Chondrocyte (in vitro differentiated cells): ENCODE measurements around the gene DEDD. TPM values are rescaled to one million over a fixed set of nuclear protein-coding genes. Genes with fewer than 3 reads are reported as not detected.

Source experiments
- DNase-seq: peaks from one replicate; pipeline ENCODE4 v3.0.0; 2021; ENCODE audit warnings: mixed read lengths, low spot score
- H3K27ac Mint-ChIP-seq: one replicate; pipeline ENCODE4 v1.8.0; 2021; ENCODE audit warnings: mild to moderate bottlenecking, moderate library complexity, mixed read lengths; ENCODE audit not compliant: unreplicated experiment
- H3K27me3 Mint-ChIP-seq: 2 replicates; pipeline ENCODE4 v1.8.0; 2021; ENCODE audit warnings: low read depth, mixed read lengths
- H3K36me3 Mint-ChIP-seq: 2 replicates; pipeline ENCODE4 v1.8.0; 2021; ENCODE audit warnings: low read depth, mixed read lengths
- H3K4me1 Mint-ChIP-seq: 2 replicates; pipeline ENCODE4 v1.8.0; 2021; ENCODE audit warnings: low read depth, mild to moderate bottlenecking, mixed read lengths
- H3K4me3 Mint-ChIP-seq: one replicate; pipeline ENCODE4 v1.8.0; 2021; ENCODE audit warnings: mild to moderate bottlenecking, moderate library complexity, mixed read lengths; ENCODE audit not compliant: unreplicated experiment
- H3K9me3 Mint-ChIP-seq: 2 replicates; pipeline ENCODE4 v1.8.0; 2021; ENCODE audit warnings: low read depth, mixed read lengths
- CTCF ChIP-seq: fragments of 200-600 bp; sonication (generic); IDR thresholded peaks from 2 replicates; pipeline ENCODE4 v1.5.0; 2021; ENCODE audit warnings: antibody characterized with exemption, mild to moderate bottlenecking, moderate library complexity
- total RNA-seq: library from RNA; stranded (reverse); gene quantifications from 3 replicates; pipeline ENCODE4 v1.2.1, GENCODE V29; 2021

DEDD gene
- total RNA-seq, 1 donor from 2014 or later = 36.7 TPM

DNA sequence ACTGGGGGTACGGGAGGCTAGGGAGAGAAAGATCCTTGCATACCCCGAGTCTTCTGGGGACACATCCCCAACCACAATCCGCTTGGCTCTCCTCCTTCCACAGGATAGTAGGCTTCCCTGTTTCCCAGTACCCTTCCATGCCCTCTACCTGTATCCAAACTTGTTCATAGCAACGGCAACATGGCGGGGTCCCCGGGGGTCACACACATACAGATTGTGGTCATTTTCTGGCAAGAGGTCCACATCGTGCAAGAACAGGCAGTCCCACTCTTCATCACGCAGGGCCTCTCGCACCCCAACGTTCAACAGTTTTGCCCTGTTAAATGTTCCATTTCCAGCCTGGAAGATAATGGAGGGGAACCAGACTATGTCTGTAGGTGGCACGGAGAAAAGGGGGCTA, 41.2 kb upstream of the DEDD start:
- H3K36me3 Mint-ChIP-seq = peaks cover 22% of the 10 kb centered on the region
- no peaks in the 10 kb centered on the region for H3K27me3 Mint-ChIP-seq
- H3K4me1 Mint-ChIP-seq = peaks cover 43% of the 10 kb centered on the region
- H3K27ac Mint-ChIP-seq = peak overlapping the region; percentile 88
- TF ChIP-seq CTCF = no peak
- no peak overlapping the region for H3K4me3 Mint-ChIP-seq
- peak; percentile 49 for DNase-seq
- H3K9me3 Mint-ChIP-seq = no peaks in the 10 kb centered on the region

DNA sequence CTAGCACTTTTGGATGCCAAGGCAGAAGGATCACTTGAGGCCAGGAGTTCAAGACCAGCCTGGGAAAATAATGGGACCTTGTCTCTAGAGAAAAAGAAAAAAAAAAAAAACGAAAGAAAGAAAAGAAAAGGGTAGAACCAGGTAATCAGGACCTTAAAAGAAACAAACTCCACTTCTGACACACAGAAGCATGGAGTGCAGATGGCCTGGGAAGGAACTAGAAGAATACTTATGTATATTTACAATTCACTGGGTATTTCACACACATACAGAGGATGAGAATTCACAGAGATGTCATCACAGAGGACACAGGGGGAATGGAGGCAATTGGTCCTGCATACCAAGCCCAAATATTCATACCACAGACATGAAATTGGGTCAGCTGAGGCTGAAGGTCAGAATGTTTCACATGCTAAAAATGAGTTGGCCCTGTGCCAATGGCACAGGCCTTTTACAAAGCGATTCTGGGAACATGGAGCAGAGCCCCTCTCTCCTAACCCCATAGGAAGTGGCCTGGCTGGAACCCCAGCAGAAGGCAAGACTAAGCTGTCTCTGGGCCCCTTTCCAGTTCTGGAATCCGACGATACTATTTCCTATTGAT, 40.4 kb upstream of the DEDD start:
- peaks cover 22% of the 10 kb centered on the region for H3K36me3 Mint-ChIP-seq

GRCh38 chr1:161172349-161172748, 39.9 kb upstream of the DEDD start:
- peak; percentile 3 for DNase-seq
- TF ChIP-seq CTCF = no peak
- Mint-ChIP-seq H3K4me3 (no peak overlapping the region), H3K4me1 (peaks cover 46% of the 10 kb centered on the region), H3K9me3 (no peaks in the 10 kb centered on the region), H3K36me3 (peaks cover 22% of the 10 kb centered on the region), H3K27me3 (no peaks in the 10 kb centered on the region), H3K27ac (peak overlapping the region; percentile 88)

More for the DNA sequence above, 40.4 kb upstream of the DEDD start:
- no peak for TF ChIP-seq CTCF
- H3K4me1 Mint-ChIP-seq = peaks cover 47% of the 10 kb centered on the region
- no peaks in the 10 kb centered on the region for H3K9me3 Mint-ChIP-seq
- no peaks in the 10 kb centered on the region for H3K27me3 Mint-ChIP-seq
- no peak overlapping the region for H3K4me3 Mint-ChIP-seq
- DNase-seq = peak; percentile 10
- H3K27ac Mint-ChIP-seq = peak overlapping the region; percentile 88

GRCh38 chr1:161171696-161172095, 39.2 kb upstream of the DEDD start:
- TF ChIP-seq CTCF = no peak
- Mint-ChIP-seq H3K9me3 (no peaks in the 10 kb centered on the region), H3K36me3 (peaks cover 22% of the 10 kb centered on the region), H3K4me1 (peaks cover 48% of the 10 kb centered on the region), H3K4me3 (no peak overlapping the region), H3K27me3 (no peaks in the 10 kb centered on the region), H3K27ac (no peak overlapping the region)
- DNase-seq = peak; percentile 77

GRCh38 chr1:161171191-161171590, 38.7 kb upstream of the DEDD start:
- no peak for DNase-seq
- no peaks in the 10 kb centered on the region for H3K9me3 Mint-ChIP-seq
- peak overlapping the region; percentile 27 for H3K27ac Mint-ChIP-seq
- H3K4me3 Mint-ChIP-seq = no peak overlapping the region
- H3K27me3 Mint-ChIP-seq = no peaks in the 10 kb centered on the region
- H3K36me3 Mint-ChIP-seq = peaks cover 22% of the 10 kb centered on the region
- H3K4me1 Mint-ChIP-seq = peaks cover 45% of the 10 kb centered on the region
- TF ChIP-seq CTCF = peak; percentile 50
